GM19397 (cell line): ENCODE measurements around the gene KCNN2.

Experiments used
- ATAC-seq: cut with Tn5 transposase; IDR thresholded peaks from one replicate; pipeline ENCODE4 v1.9.1; 2021; ENCODE audit warnings: mild to moderate bottlenecking, moderate library complexity; ENCODE audit not compliant: unreplicated experiment

The KCNN2 gene

GRCh38 chr5:114362197-114362976, 517 bp downstream of the KCNN2 start:
- ATAC-seq: peak; percentile 20

- no peak for ATAC-seq
Observed at GRCh38 chr5:114362977-114363761, 1.3 kb downstream of the KCNN2 start.

GRCh38 chr5:114363837-114364236, 2.0 kb downstream of the KCNN2 start:
- no peak for ATAC-seq

GRCh38 chr5:114367029-114367428, 5.2 kb downstream of the KCNN2 start:
- ATAC-seq: no peak

- ATAC-seq: no peak
Observed at GRCh38 chr5:114369680-114370417, 8.0 kb downstream of the KCNN2 start.

GRCh38 chr5:114377050-114377844, 15.4 kb downstream of the KCNN2 start:
- ATAC-seq: no peak

- no peak for ATAC-seq
Observed at GRCh38 chr5:114377946-114378345, 16.1 kb downstream of the KCNN2 start.

GRCh38 chr5:114380721-114381120, 18.9 kb downstream of the KCNN2 start:
- ATAC-seq: no peak

GRCh38 chr5:114387433-114387832, 25.6 kb downstream of the KCNN2 start:
- ATAC-seq: no peak

GRCh38 chr5:114390431-114390830, 28.6 kb downstream of the KCNN2 start:
- ATAC-seq: no peak

- no peak for ATAC-seq
Observed at GRCh38 chr5:114391321-114391720, 29.5 kb downstream of the KCNN2 start.

GRCh38 chr5:114393159-114393558, 31.3 kb downstream of the KCNN2 start:
- no peak for ATAC-seq

GRCh38 chr5:114402206-114402605, 40.3 kb downstream of the KCNN2 start:
- ATAC-seq: no peak

- no peak for ATAC-seq
Observed at GRCh38 chr5:114407783-114408182, 45.9 kb downstream of the KCNN2 start.

GRCh38 chr5:114408847-114409246, 47.0 kb downstream of the KCNN2 start:
- no peak for ATAC-seq

- no peak for ATAC-seq
Observed at GRCh38 chr5:114411380-114411931, 49.6 kb downstream of the KCNN2 start.

- ATAC-seq: no peak
Observed at GRCh38 chr5:114412510-114413171, 50.8 kb downstream of the KCNN2 start.

- no peak for ATAC-seq
Observed at GRCh38 chr5:114415760-114416159, 53.9 kb downstream of the KCNN2 start.

GRCh38 chr5:114416254-114416653, 54.4 kb downstream of the KCNN2 start:
- ATAC-seq: no peak

GRCh38 chr5:114417519-114417918, 55.6 kb downstream of the KCNN2 start:
- ATAC-seq: no peak
